A673 (cell line): ENCODE measurements around the gene STPG4.

ENCODE experiments used
- CTCF ChIP-seq: fragments of 300-800, 200-600 bp; sonication (generic); conservative IDR thresholded peaks from 2 replicates; pipeline ENCODE4 v1.5.1; 2017; ENCODE audit warnings: low read depth, mild to moderate bottlenecking, antibody characterized with exemption, low read length, moderate library complexity, mixed read lengths
- EZH2 ChIP-seq: fragments of 200-600 bp; sonication (generic); IDR thresholded peaks from 2 replicates; pipeline ENCODE4 v1.6.1; 2017; ENCODE audit warnings: borderline replicate concordance, low read depth, mild to moderate bottlenecking, mixed read lengths, antibody characterized with exemption, low read length; ENCODE audit not compliant: poor library complexity, severe bottlenecking

- TF ChIP-seq CTCF (no peak), EZH2 (no peak)
Observed at GRCh38 chr2:47051562-47051961, 103.5 kb downstream of the STPG4 start.
